HepG2 (cell line): ENCODE results near the gene KRT38. TPM values are rescaled to one million over a fixed set of nuclear protein-coding genes. Genes with fewer than 3 reads are reported as not detected.

ENCODE experiments used
- ATAC-seq: fragments of 200-7000 bp; cut with Tn5 transposase; 3 replicates; pipeline ENCODE4 v1.9.1; 2020; ENCODE audit warnings: mild to moderate bottlenecking, moderate library complexity
- BruUV-seq: library from RNA; stranded (reverse); fragments of 400-500 nt; replicated peaks from 2 replicates; lab custom pipeline; 2021; lab: Mats Ljungman, UMichigan
- CTCF ChIA-PET: fragments of 300-600 bp; formaldehyde crosslinking; extraction: SDS; loops from one replicate; lab custom pipeline; 2021; ENCODE audit warnings: low total read pairs, inconsistent platforms, low intra/inter-chr PET ratio; lab: Yijun Ruan, JAX
- POLR2A ChIA-PET: fragments of 350-600 bp; sonication (Branson Sonifier 250); formaldehyde crosslinking; loops from one replicate; lab custom pipeline; 2020; ENCODE audit warnings: antibody characterized with exemption, inconsistent platforms; lab: Yijun Ruan, JAX
- DNase-seq: peaks from one replicate; pipeline ENCODE4 v3.0.0-alpha.2; 2015; ENCODE audit warnings: low spot score
- FAIRE-seq: peaks from 3 replicates; lab custom pipeline; 2011; peaks lifted over from hg19 to GRCh38; lab: Jason Lieb, UNC
- H2AFZ ChIP-seq: one replicate; pipeline ENCODE4 v1.6.1; 2011; ENCODE audit warnings: low read length, inconsistent platforms
- H3K27ac ChIP-seq: fragments of 300-600 bp; 3 replicates; pipeline ENCODE4 v1.8.0; 2011; ENCODE audit warnings: mixed run types, mild to moderate bottlenecking, mixed read lengths, low read length, inconsistent platforms; ENCODE audit not compliant: insufficient read depth; ENCODE audit errors: extremely low read length
- H3K27me3 ChIP-seq, 2 experiments: fragments of 200-600 bp in 1 of 2; 2 replicates in 1 of 2; 3 replicates in 1 of 2; pipeline versions ENCODE4 v1.6.0 to v1.8.0; 2011; ENCODE audit warnings: low read length in 2 of 2, mild to moderate bottlenecking in 2 of 2, moderate library complexity in 2 of 2, inconsistent platforms in 1 of 2; ENCODE audit not compliant: insufficient read depth in 2 of 2, control insufficient read depth in 1 of 2
- H3K36me3 ChIP-seq, 2 experiments: fragments of 200-600 bp in 1 of 2; replicated peaks in 1 of 2; 2 replicates in 1 of 2; 3 replicates in 1 of 2; pipeline versions ENCODE4 v1.5.1 to v1.8.0; 2011; ENCODE audit warnings: low read length in 2 of 2, inconsistent platforms in 1 of 2; ENCODE audit not compliant: insufficient read depth in 2 of 2, control insufficient read depth in 1 of 2
- H3K4me1 ChIP-seq: 2 replicates; pipeline ENCODE4 v1.5.1; 2012; ENCODE audit warnings: low read length, inconsistent platforms; ENCODE audit not compliant: insufficient read depth
- H3K4me2 ChIP-seq: 2 replicates; pipeline ENCODE4 v1.6.0; 2011; ENCODE audit warnings: low read depth, low read length, inconsistent platforms
- H3K4me3 ChIP-seq, 3 experiments: fragments of 200-600 bp in 1 of 3; sonication (generic), shearing (Covaris generic) in 1 of 3; replicated peaks in 1 of 3; 2 replicates each; pipeline ENCODE4 v1.5.1; 2011 to 2016; ENCODE audit warnings: low read length in 3 of 3, inconsistent platforms in 2 of 3, low read depth in 2 of 3, mild to moderate bottlenecking in 2 of 3, control low read depth in 1 of 3, mixed read lengths in 1 of 3; ENCODE audit not compliant: insufficient read depth in 1 of 3
- H3K79me2 ChIP-seq: one replicate; pipeline ENCODE4 v1.6.1; 2011; ENCODE audit warnings: low read length, inconsistent platforms; ENCODE audit not compliant: insufficient read depth
- H3K9ac ChIP-seq: 2 replicates; pipeline ENCODE4 v1.6.0; 2011; ENCODE audit warnings: mild to moderate bottlenecking, low read depth, low read length, inconsistent platforms; ENCODE audit not compliant: insufficient read depth
- H3K9me3 ChIP-seq: 2 replicates; pipeline ENCODE4 v1.5.1; 2012; ENCODE audit warnings: mild to moderate bottlenecking, low read length
- H4K20me1 ChIP-seq: 2 replicates; pipeline ENCODE4 v1.6.0; 2011; ENCODE audit warnings: inconsistent platforms, mild to moderate bottlenecking, low read length, moderate library complexity; ENCODE audit not compliant: insufficient read depth
- ATRX ChIP-seq: sonication (generic); formaldehyde crosslinking; IDR thresholded peaks from 2 replicates; pipeline ENCODE4 v1.4.0; 2020; ENCODE audit warnings: missing genetic modification reagents, borderline replicate concordance
- ZNF687 ChIP-seq: sonication (generic); formaldehyde crosslinking; IDR thresholded peaks from 2 replicates; pipeline ENCODE4 v1.5.1; 2020; ENCODE audit warnings: mild to moderate bottlenecking, missing genetic modification reagents, moderate library complexity
- WGBS: methylation state at CpG from one replicate; pipeline ENCODE4 v1.1.6; 2017; ENCODE audit warnings: low lambda C conversion rate; 5-methylcytosine and 5-hydroxymethylcytosine counted together
- in situ Hi-C: cut with HindIII; loops from 2 replicates; pipeline ENCODE4 v1.10.0; 2017; ENCODE audit warnings: low pct_unique_long_range_greater_than_20kb; ENCODE audit not compliant: extremely low pct_ligation_motif_present
- intact Hi-C: fragments of 100-400 bp; cut with micrococcal nuclease; formaldehyde crosslinking; loops from one replicate; pipeline ENCODE4 v1.10.0; 2022; ENCODE audit not compliant: unreplicated experiment
- polyA plus RNA-seq, 8 experiments: library from polyadenylated mRNA; depleted of rRNA in 3 of 8; stranded (reverse) in 7 of 8; unstranded in 1 of 8; fragments of >200 nt; fragmentation: Illumina TruSeq in 4 of 8; extraction: Trizol in 4 of 8; gene quantifications; 2 replicates each; pipeline versions ENCODE4 v1.2.1 to v1.2.3, GENCODE V29; 2011 to 2016; ENCODE audit warnings: low read depth in 4 of 8, missing spikeins in 1 of 8, mixed read lengths in 1 of 8; ENCODE audit not compliant: insufficient read depth in 1 of 8
- total RNA-seq, 5 experiments: library from RNA; depleted of rRNA; stranded (reverse); fragments of >200 nt; fragmentation: Illumina TruSeq; extraction: Trizol; gene quantifications; 2 replicates each; pipeline ENCODE4 v1.2.3, GENCODE V29; 2016; ENCODE audit warnings: low read depth in 1 of 5

KRT38 gene
- total and polyA plus RNA-seq, 2 of the 13 experiments (the other 11 are each of a cell fraction or from before 2014, with no cell fraction given) = not detected

DNA sequence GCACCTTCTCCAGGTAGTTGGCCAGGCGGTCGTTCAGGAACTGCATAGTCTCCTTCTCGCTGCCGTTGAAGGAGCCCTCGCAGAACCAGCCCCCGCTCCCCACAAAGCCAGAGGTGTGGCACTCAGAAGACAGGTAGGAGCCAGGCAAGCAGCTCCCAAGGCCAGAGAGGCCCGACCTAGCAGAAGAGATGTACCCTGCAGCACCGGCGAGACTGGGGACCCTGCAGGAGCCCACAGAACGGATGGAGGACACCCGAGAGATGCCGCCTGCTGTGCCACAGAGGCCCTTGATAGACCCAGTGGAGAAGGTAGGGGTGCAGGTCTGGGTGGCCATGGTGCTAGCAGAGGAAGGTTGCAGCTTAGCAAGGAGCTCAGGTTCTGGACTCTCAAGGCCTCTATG lies 48.7 kb upstream of the KRT38 start, which contains the start of gene KRT36:
Gene KRT36 (minus strand): TSS at position 380 of the 400 bp plus-strand sequence. CDS start 46 bp downstream, at position 334.
- ChIA-PET POLR2A (no interaction called here), CTCF (interaction anchor here (3.9 kb wide), 1 partner anchor 59 kb away, joined by 39 read pairs; no protein-coding TSS in a partner anchor)
- 38% methylated on average over 6 of the region's 12 CpGs for WGBS
- peaks cover 1 to 42% of the 10 kb centered on the region in 2 experiments; a peak in 4 of 5 replicates for H3K27me3 ChIP-seq
- peaks cover 12% of the 10 kb centered on the region for H3K4me1 ChIP-seq
- FAIRE-seq (no peak), DNase-seq (no peak), ATAC-seq (no peak)
- no peak within 1 kb of the TSS for H3K9ac ChIP-seq
- no peak within 1 kb of the TSS for H2AFZ ChIP-seq
- BruUV-seq = no TSS peak
- H3K36me3 ChIP-seq = no peaks in the 10 kb centered on the region
- H4K20me1 ChIP-seq = no peaks in the 10 kb centered on the region
- no peak for TF ChIP-seq ATRX (CRISPR knock-in tag)
- 0 out of 2 replicates have a peak, but pooled peaks have one; percentile 8 for TF ChIP-seq ZNF687 (CRISPR knock-in tag)
- H3K27ac ChIP-seq = no peak within 1 kb of the TSS
- no peaks in the 10 kb centered on the region for H3K79me2 ChIP-seq
- H3K4me2 ChIP-seq = no peak within 1 kb of the TSS
- in situ Hi-C loops (loop anchor here (5.0 kb wide), 1 partner anchor 58 kb away; no protein-coding TSS in a partner anchor), intact Hi-C loops (no loop called here)
- no peaks in the 10 kb centered on the region for H3K9me3 ChIP-seq
- no peak within 1 kb of the TSS for H3K4me3 ChIP-seq
